OCI-M2 (cell line): Measurements from ENCODE around the gene SORL1-AS1.
"Not testable (repeated sequence)": the region's sequence is repeated elsewhere in the genome, so short reads cannot be mapped to it uniquely, and the experiment has no call there.

Experiments
- DNase-seq: peaks from one replicate; lab custom pipeline; 2025; ENCODE audit not compliant: unreplicated experiment; lab: John Stamatoyannopoulos, UW

SORL1-AS1 gene

GRCh38 chr11:121452609-121453150, at the start of gene SORL1-AS1:
TSS of gene SORL1-AS1 (minus strand) at chr11:121452967.
- no peak for DNase-seq

GRCh38 chr11:121500717-121501116, 48.0 kb upstream of the SORL1-AS1 start:
- no peak for DNase-seq

DNA sequence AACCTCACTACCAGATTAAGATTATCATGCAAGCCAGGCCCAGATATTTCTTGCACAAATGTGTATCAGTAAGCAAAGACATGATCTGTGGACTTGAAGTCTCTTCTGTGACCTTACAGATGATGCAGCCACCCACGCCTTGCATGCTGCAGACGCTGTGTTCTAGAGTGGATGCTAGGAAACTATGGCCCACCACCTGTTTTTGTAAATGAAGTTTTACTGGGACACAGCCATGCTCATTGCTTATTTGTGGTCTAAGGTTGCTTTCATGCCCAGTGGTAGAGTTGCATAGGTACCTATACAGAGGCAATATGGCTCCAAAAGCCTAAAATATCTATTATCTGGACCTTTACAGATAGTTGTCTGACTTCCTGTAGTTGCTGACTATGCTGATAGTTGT, 47.5 kb upstream of the SORL1-AS1 start:
- no peak for DNase-seq

DNA sequence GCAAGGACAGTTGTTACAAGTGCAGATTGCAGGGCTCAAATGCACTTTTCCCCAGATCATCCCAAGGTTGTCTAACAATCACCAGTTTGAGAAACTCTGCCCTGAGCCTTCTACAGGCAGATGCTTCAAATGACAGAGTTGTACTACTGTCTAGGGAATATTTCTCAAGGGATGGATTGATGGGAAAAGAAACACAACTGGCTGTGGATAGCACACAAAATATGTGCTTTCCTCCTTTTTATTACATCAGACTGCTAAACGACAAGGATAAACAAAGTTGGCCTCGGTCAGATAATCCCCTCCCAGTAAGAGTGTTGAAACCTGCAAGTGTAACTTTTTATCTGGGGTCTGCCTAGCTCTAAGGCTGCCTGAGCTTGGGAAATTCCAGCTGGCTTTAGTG, 46.6 kb upstream of the SORL1-AS1 start:
- no peak for DNase-seq

DNA sequence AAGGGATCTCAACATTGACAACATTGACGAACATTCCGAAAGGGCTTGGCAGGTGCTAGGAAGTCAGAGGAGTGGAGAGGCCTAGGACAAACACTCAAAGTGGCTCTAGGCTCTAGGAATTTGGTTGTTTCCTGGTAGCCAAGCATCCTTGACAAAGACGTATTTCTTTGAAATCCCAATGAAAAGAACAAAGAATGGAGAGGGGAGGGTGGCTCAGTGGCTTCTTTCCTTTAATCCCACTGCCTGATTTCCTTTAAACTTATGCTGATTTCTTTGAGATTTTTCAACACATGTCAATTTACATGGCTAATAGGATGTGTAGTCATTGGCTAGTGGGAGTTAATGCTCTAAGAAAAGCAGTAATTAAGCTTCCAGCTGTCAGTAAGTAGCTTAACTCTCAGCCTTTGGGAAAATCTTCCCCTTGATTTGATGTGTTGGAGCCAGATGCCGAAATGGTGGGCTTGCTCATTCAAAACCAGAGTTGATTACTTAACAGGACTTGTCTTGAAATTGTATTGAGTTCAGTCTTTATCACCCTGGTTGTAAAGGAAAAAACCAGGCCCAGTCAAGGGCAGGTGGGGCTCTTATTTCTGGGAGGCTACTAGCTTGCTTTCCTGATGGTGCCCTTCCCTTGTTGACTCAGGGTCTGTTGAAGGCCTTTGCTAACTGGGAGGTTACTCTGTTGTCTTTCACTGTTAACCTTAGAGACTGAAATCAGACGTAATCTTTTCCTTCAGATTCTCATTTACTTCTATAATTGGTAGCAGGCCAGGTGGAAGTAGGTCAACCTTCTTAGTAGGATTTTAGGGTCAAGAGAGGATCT, 44.6 kb upstream of the SORL1-AS1 start:
- DNase-seq, result no peak

DNA sequence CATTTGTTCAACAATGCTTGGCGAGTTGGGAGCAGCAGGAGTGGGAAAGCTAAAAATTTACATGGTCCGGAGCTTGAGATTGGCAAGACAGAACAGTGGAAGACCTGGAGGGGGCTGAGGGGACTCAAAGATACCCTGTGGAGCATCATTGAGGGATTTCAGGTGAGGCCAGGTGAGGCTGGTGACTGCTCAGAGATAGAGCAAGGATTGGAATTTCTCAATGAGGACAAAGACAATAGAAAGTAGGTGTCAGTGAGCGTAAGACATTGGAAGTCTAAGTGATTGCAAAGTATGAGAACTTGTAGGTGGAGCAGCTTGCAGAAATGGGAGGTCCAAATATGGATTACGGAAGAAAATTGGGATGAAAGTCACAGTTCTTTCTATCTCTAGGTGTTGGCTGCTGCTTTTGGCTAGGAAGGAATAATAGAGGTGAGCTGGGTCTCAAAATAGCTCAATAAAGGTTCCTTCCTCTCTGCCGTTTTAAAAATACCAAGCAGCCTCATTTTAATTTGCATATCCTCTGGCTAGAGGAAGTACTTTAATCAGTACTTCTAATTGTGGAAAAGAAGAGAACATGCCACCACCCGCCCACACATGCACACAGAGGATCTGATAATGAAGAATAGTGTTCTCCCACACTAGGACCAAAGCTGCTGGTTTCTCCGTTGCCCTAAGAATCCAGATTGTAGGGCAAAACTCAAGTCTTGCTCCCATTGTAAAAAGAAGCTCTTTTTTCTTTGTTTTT, 41.8 kb upstream of the SORL1-AS1 start:
- no peak for DNase-seq

DNA sequence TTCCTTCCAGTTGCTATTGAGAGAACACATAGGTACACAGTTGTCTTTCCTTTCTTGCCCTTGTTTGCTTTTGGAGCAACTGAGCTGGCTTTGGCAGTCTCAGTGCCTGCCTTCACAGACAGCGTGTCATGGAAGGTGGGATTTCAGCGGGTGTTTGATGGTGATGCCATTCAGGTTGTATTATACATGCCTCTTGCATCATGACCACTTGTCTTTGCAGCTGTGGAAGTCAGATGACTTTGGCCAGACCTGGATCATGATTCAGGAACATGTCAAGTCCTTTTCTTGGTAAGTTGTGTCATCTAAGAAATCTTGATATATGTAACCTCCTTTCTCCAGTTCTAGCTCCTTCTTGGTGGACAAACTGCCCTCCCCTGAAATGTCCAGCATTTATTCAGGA, 37.1 kb upstream of the SORL1-AS1 start:
- DNase-seq, result no peak

DNA sequence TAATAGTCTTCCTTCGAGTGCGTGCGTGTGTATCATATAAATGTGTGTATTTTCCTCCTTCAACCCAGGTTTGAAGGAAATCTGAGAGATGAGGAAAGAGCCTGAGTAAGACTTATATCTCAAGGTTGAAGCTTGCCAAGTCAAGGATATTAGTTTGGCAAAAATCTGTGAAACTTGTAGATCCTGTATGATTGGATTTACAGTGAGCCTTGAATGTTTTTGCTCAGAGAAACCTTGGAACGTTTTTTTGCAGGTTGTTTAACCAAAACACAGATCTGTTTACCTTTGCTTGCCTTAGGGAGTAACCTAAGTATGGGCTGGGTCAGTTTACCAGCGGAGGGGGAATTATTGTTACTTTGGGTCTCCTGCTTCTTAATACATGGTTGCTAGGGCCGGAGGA, 35.9 kb upstream of the SORL1-AS1 start:
- DNase-seq, result no peak

DNA sequence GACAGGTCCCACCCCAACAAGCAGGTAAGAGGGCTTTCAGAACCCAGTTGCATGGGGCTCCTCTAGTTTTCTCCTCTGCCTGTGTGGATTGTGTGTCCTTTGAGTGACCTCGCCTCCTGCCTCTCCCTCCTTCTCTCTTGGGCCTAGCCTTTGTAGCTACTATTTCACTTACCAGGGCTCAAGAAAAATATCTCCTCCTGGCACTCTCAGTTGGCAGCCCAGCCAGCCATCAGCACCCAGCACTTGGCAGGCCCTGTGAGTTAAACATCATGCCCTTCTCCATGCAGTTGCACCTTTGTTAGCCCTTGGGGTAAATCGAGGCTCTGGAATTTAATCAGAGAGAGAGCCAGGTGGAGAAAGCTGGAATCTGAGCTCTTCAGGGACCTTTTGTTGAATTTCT, 35.4 kb upstream of the SORL1-AS1 start:
- DNase-seq, result no peak

GRCh38 chr11:121487191-121487590, 34.4 kb upstream of the SORL1-AS1 start:
- DNase-seq, result no peak

- no peak for DNase-seq
Measured at GRCh38 chr11:121486054-121486453, 33.3 kb upstream of the SORL1-AS1 start.

- DNase-seq, result no peak
Measured at GRCh38 chr11:121485216-121485615, 32.4 kb upstream of the SORL1-AS1 start.

DNA sequence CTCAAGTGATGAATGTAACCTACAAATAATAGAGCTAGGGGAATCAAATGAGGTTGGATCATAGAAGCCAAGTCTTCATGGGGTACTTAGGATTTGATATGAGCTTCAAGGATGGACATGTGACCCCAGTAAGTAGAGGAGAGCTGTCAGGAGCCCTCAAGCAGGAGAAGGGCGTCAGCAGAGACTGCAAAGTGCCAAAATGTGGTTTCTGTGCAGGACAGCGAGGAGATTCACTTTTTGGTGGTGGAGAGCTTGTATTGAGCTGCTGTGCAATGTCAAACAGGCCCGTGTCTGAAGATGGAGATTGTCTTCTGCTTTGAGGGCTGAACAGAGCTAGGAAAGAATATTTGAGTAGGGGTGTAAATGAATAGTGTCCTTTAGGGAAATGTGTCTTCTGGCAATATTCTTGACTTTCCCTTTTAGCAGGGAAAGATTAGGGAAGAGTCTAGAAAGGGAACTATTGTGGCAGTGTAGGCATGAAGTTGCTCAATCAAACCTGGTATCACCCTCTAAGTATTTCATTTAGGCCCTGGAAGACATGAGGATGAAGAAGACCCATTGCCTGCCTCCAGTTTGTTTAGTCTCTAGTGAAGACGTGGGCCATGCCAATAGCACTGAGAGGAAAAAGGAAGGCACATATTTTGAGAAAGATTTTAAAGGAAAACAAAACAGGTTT, 31.2 kb upstream of the SORL1-AS1 start:
- DNase-seq, result no peak

DNA sequence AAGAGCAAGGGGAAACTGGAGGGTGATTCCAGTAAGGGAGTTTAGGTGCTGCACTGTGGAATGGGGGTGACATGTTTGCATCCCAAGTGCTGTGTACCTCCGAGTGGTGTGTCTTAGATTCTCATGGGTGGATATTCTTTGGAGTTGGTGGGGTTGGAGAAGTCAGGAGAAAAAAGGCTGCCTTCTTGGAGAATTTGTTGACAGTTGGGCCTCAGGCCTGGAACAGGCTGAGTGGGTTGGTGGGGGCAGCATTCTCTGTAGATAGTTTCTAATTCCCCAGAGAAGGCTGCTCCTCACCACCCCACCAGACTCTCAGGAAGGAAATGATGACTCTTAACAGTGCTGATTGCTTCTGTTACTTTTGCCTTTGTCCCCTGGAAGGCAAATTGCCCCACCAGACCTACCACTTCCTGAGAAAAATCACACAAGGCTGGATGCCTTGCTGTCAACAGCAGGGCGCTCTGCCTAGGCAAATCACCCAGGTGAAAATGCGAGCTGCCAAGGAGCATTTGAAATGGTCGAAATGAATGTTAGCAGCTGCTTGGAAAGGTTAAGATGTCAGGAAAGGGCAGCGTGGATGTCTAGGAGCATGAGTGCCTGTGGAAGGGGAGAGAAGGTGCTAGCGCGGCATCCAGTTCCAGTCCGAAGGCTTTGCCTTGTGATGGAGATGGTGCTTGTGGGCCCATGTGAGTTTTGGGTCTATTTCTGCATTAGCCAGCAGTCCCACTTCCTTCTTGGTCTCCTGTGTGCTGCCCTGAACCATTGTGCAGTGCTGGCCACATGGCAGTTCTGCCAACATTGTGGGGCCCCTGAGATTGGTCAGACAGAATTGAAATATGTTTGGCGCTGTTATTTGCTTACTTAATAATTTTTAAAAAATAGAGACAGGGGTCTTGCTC, 29.7 kb upstream of the SORL1-AS1 start:
- DNase-seq, result no peak

DNA sequence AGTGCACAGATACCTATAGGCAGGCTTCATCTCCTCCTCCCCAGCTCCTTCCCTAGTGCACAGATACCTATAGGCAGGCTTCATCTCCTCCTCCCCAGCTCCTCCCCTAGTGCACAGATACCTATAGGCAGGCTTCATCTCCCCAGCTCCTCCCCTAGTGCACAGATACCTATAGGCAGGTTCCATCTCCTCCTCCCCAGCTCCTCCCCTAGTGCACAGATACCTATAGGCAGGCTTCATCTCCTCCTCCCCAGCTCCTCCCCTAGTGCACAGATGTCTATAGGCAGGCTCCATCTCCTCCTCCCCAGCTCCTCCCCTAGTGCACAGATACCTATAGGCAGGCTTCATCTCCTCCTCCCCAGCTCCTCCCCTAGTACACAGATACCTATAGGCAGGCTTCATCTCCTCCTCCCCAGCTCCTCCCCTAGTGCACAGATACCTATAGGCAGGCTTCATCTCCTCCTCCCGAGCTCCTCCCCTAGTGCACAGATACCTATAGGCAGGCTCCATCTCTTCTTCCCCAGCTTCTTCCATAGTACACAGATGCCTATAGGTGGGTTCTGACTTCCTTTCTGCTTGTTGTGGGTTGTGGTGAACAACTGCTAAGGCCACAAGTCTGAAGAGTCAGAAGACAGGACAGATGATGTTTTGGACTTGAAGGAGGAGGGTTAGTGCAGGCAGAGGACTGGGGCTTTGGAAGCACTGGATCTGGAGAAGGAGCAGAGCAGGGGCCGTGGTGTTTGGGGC, 28.9 kb upstream of the SORL1-AS1 start:
- not testable (repeated sequence) for DNase-seq

DNA sequence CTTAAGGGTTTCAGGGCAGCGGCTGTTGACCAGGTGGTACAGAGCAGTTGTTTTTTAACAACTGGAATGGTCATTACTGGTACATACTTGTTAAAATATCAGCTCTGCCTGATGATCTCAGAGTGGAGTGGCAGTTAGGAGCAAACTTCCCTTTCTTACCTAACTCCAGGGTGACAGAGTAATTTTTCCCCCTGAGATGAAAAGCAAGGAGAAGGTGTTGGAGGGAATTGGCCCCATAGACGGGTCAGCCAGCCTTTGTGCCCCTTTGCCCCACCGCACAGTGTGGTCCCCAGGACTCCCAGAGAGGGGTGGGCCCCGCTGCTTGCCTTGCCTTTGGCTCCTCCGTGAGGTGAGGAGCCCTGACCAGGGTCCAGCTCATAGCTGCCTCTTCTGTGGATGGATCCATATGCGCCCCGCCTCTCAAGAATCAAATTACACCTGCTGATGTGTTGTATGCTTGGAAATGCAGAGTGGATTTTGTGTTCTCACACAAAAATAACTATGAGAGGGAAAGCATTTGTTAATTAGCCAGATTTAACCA, 27.0 kb upstream of the SORL1-AS1 start:
- no peak for DNase-seq

DNA sequence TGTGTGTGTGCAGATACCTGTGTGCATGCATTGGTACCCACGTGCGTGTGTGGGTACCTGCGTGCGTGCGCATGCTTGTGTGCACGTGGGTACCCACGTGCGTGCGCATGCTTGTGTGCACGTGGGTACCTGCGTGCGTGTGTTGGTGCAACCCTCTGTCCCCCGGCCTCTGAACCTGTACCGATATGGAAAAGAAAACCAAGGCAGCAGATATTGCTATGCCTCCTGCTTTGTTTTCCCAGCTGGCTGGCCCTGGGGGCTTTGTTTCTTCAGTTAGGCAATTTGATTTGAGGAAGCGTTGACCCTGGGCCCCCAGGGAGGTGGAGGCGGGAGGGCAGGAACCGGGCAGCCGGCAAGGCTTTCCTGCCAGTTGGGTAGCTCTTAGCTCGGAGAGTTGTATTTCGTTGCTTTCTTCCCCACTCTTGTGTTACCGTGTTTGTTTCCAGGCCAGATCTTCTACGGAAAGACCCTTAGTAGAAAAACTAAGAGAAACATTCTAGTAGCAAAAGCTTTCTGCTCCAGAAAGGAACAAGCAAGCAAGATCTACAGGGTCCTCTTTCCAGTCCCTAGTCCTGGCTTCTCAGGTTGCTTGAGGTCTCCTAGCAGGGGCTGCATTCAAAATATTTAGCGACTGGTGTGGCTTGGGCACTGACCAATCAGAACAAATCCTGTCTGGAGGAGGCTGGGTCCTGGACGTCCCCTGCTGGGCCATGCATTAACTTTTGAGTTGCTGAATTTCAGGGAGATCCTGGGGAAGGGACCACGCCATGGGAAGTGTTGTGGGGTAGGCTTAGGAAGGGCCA, 26.3 kb upstream of the SORL1-AS1 start:
- no peak for DNase-seq

GRCh38 chr11:121478226-121478894, 25.6 kb upstream of the SORL1-AS1 start:
- DNase-seq, result no peak
